ENCODE results near the gene TRIM15.
"Not testable (repeated sequence)": the region's sequence is repeated elsewhere in the genome, so short reads cannot be mapped to it uniquely, and the experiment has no call there.

Gene TRIM15

DNA sequence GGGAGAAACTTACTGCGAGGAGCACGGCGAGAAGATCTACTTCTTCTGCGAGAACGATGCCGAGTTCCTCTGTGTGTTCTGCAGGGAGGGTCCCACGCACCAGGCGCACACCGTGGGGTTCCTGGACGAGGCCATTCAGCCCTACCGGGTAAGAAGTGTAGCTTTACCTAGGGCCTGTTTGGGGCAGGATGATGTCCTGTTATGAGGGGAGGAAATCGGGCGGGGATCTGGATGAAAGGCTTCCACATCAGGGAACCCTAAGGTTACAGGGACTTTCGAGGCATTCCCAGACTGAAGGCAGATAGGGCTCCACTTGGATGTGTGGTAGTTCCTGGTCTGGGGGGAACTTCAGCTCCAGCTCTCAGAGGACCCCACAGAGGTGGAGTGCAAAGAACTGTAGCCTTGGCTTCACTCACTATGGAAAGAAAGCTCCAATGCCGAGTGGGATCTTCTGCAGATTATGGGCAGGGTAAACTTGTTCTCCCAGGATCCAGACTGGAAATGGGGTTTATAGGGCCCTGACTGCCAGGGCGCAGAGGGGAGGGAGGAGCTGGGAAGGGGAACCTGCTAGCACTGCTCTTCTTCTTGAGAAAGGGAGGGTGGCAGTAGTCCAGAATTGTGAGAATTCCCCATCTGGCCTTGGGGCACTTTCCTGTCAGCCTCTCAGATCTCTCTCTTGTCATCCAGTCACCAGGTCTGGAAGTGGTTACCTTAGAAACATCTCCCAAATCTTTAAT, 740 bp downstream of the TRIM15 start:
- H3K27ac ChIP-seq (replicated peaks; ENCODE audit: low read length), result no peak overlapping the region

DNA sequence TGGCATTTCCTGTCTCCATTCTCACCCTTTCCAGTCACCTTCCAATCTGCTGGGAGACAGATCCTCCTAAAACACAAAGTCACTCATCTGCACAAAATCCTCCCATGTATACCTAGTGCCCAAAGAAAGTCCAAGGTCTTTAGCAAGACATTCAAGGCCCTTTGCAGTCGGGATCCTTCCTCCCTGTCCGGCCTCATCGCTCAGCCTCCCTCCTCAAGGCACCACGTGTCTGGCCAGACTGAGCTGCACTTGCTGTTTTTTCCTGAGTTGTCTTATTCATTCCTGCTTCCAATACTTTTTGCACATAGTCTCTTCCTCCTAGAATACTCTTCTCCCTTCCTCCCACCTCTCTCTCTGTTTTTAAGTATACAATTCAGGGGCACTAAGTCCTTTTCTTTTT, 1.4 kb downstream of the TRIM15 start:
- DNase-seq (ENCODE audit: low spot score), result no peak
- Histone ChIP-seq H3K9me3 (replicated peaks in 1 of 2; ENCODE audit: control insufficient read depth in 2 of 2, insufficient read depth in 1 of 2, low read depth in 1 of 2, low read length in 2 of 2) (no peaks in the 10 kb centered on the region), H2AK5ac (ENCODE audit: low read depth, low read length) (no peak overlapping the region), H3K14ac (ENCODE audit: low read length) (no peak overlapping the region), H2BK15ac (ENCODE audit: low read length) (no peak overlapping the region), H2BK120ac (ENCODE audit: low read depth, low read length) (no peak overlapping the region), H3K36me3 (replicated peaks in 1 of 2; ENCODE audit: control insufficient read depth in 2 of 2, insufficient read depth in 2 of 2, low read length in 2 of 2) (no peaks in the 10 kb centered on the region), H3K4me3 (ENCODE audit: low read length in 2 of 2) (no peak overlapping the region), H3K4ac (ENCODE audit: low read length) (no peak overlapping the region), H4K91ac (ENCODE audit: low read depth, low read length, poor library complexity) (no peak overlapping the region), H2AFZ (ENCODE audit: low read length) (no peak overlapping the region), H2BK5ac (ENCODE audit: low read length) (no peak overlapping the region), H3K4me2 (ENCODE audit: insufficient read depth, low read length, poor library complexity, severe bottlenecking) (no peak overlapping the region), H3K79me1 (ENCODE audit: low read depth, low read length) (no peaks in the 10 kb centered on the region), H3K18ac (ENCODE audit: low read length) (no peak overlapping the region), H2BK12ac (ENCODE audit: low read length) (no peak overlapping the region), H3K27me3 (ENCODE audit: control insufficient read depth in 3 of 3, insufficient read depth in 3 of 3, low read depth in 1 of 3, low read length in 3 of 3) (peaks cover 0 to 48% (median 2%) of the 10 kb centered on the region in 3 experiments), H3K4me1 (ENCODE audit: control insufficient read depth in 2 of 2, insufficient read depth in 1 of 2, low read depth in 1 of 2, low read length in 2 of 2) (peaks cover 0 to 1% of the 10 kb centered on the region in 2 donors), H3K23ac (ENCODE audit: low read depth, low read length, poor library complexity) (no peak overlapping the region), H3K9ac (ENCODE audit: low read depth, low read length, poor library complexity) (no peak overlapping the region), H3K27ac (replicated peaks; ENCODE audit: low read length) (no peak overlapping the region), H4K8ac (ENCODE audit: low read depth, low read length) (no peak overlapping the region)
- no CpG with 5 or more reads among the region's 4 CpGs for WGBS, 2 donors (ENCODE audit: extremely low coverage in 2 of 2, insufficient read length in 2 of 2, insufficient replicate concordance in 1 of 2)

More for the DNA sequence above, 740 bp downstream of the TRIM15 start:
- Histone ChIP-seq H3K9ac (ENCODE audit: low read depth, low read length, poor library complexity) (no peak overlapping the region), H3K14ac (ENCODE audit: low read length) (peak overlapping the region; percentile 63), H2BK5ac (ENCODE audit: low read length) (no peak overlapping the region), H3K4me1 (ENCODE audit: control insufficient read depth in 2 of 2, insufficient read depth in 1 of 2, low read depth in 1 of 2, low read length in 2 of 2) (peaks cover 0 to 1% of the 10 kb centered on the region in 2 donors), H3K9me3 (replicated peaks in 1 of 2; ENCODE audit: control insufficient read depth in 2 of 2, insufficient read depth in 1 of 2, low read depth in 1 of 2, low read length in 2 of 2) (no peaks in the 10 kb centered on the region), H2BK15ac (ENCODE audit: low read length) (no peak overlapping the region), H3K27me3 (ENCODE audit: control insufficient read depth in 3 of 3, insufficient read depth in 3 of 3, low read depth in 1 of 3, low read length in 3 of 3) (peaks cover 0 to 49% (median 2%) of the 10 kb centered on the region in 3 experiments), H3K79me1 (ENCODE audit: low read depth, low read length) (no peaks in the 10 kb centered on the region), H3K4me2 (ENCODE audit: insufficient read depth, low read length, poor library complexity, severe bottlenecking) (no peak overlapping the region), H3K4ac (ENCODE audit: low read length) (no peak overlapping the region), H2BK12ac (ENCODE audit: low read length) (no peak overlapping the region), H4K91ac (ENCODE audit: low read depth, low read length, poor library complexity) (no peak overlapping the region), H4K8ac (ENCODE audit: low read depth, low read length) (no peak overlapping the region), H2BK120ac (ENCODE audit: low read depth, low read length) (no peak overlapping the region), H2AFZ (ENCODE audit: low read length) (no peak overlapping the region), H3K23ac (ENCODE audit: low read depth, low read length, poor library complexity) (peak overlapping the region; percentile 90), H3K4me3 (ENCODE audit: low read length in 2 of 2) (no peak overlapping the region), H3K36me3 (replicated peaks in 1 of 2; ENCODE audit: control insufficient read depth in 2 of 2, insufficient read depth in 2 of 2, low read length in 2 of 2) (no peaks in the 10 kb centered on the region), H2AK5ac (ENCODE audit: low read depth, low read length) (no peak overlapping the region), H3K18ac (ENCODE audit: low read length) (peak overlapping the region; percentile 41)
- WGBS, 2 donors (ENCODE audit: extremely low coverage in 2 of 2, insufficient read length in 2 of 2, insufficient replicate concordance in 1 of 2), result no CpG with 5 or more reads among the region's 16 CpGs
- no peak for DNase-seq (ENCODE audit: low spot score)

DNA sequence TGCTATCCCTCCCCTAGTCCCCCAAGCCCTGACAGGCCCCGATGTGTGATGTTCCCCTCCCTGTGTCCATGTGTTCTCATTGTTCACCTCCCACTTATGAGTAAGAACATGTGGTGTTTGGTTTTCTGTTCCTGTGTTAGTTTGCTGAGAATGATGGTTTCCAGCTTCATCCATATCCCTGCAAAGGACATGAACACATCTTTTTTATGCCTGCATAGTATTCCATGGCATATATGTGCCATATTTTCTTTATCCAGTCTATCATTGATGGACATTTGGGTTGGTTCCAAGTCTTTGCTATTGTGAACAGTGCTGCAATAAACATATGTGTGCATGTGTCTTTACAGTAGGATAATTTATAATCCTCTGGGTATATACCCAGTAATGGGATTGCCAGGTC, 1.9 kb downstream of the TRIM15 start:
- not testable (repeated sequence) for H2AK5ac ChIP-seq (ENCODE audit: low read depth, low read length); H3K79me1 ChIP-seq (ENCODE audit: low read depth, low read length); H2BK5ac ChIP-seq (ENCODE audit: low read length); H3K14ac ChIP-seq (ENCODE audit: low read length); H2AFZ ChIP-seq (ENCODE audit: low read length); H3K27ac ChIP-seq (replicated peaks; ENCODE audit: low read length); H2BK120ac ChIP-seq (ENCODE audit: low read depth, low read length); H2BK12ac ChIP-seq (ENCODE audit: low read length); H3K4me2 ChIP-seq (ENCODE audit: insufficient read depth, low read length, poor library complexity, severe bottlenecking); H4K91ac ChIP-seq (ENCODE audit: low read depth, low read length, poor library complexity); H3K4me1 ChIP-seq (ENCODE audit: control insufficient read depth in 2 of 2, insufficient read depth in 1 of 2, low read depth in 1 of 2, low read length in 2 of 2); H3K4me3 ChIP-seq (ENCODE audit: low read length in 2 of 2); H2BK15ac ChIP-seq (ENCODE audit: low read length); H3K36me3 ChIP-seq (replicated peaks in 1 of 2; ENCODE audit: control insufficient read depth in 2 of 2, insufficient read depth in 2 of 2, low read length in 2 of 2); H3K9ac ChIP-seq (ENCODE audit: low read depth, low read length, poor library complexity); H4K8ac ChIP-seq (ENCODE audit: low read depth, low read length); H3K18ac ChIP-seq (ENCODE audit: low read length); H3K23ac ChIP-seq (ENCODE audit: low read depth, low read length, poor library complexity); DNase-seq (ENCODE audit: low spot score); H3K4ac ChIP-seq (ENCODE audit: low read length); H3K9me3 ChIP-seq (replicated peaks in 1 of 2; ENCODE audit: control insufficient read depth in 2 of 2, insufficient read depth in 1 of 2, low read depth in 1 of 2, low read length in 2 of 2)
- whole genome bisulfite sequencing, 2 donors (ENCODE audit: extremely low coverage in 2 of 2, insufficient read length in 2 of 2, insufficient replicate concordance in 1 of 2), result no CpG with 5 or more reads among the region's 1 CpG
- H3K27me3 ChIP-seq (ENCODE audit: control insufficient read depth in 3 of 3, insufficient read depth in 3 of 3, low read depth in 1 of 3, low read length in 3 of 3), result peaks cover 0 to 46% (median 2%) of the 10 kb centered on the region in 3 experiments

DNA sequence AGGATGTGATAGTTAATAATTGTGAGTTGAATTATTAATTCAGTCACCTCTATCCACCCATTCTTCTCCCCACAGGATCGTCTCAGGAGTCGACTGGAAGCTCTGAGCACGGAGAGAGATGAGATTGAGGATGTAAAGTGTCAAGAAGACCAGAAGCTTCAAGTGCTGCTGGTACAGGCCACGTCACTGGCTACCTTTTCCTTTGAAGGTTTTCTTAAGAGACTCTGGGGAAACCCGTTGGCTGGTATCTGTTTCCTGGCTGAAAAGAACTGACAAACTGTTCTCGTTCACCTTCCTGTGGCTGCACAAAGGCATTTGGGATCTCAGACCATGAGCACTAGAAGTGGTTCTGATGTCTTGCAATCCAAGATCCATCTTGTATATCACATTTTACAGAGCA, 3.8 kb downstream of the TRIM15 start:
- no CpG with 5 or more reads among the region's 6 CpGs for WGBS, 2 donors (ENCODE audit: extremely low coverage in 2 of 2, insufficient read length in 2 of 2, insufficient replicate concordance in 1 of 2)
- no peak for DNase-seq (ENCODE audit: low spot score)

More for the DNA sequence above, 3.8 kb downstream of the TRIM15 start:
- Histone ChIP-seq H3K4me3 (ENCODE audit: low read length in 2 of 2) (no peak overlapping the region), H3K9me3 (replicated peaks in 1 of 2; ENCODE audit: control insufficient read depth in 2 of 2, insufficient read depth in 1 of 2, low read depth in 1 of 2, low read length in 2 of 2) (no peaks in the 10 kb centered on the region), H4K91ac (ENCODE audit: low read depth, low read length, poor library complexity) (no peak overlapping the region), H3K18ac (ENCODE audit: low read length) (no peak overlapping the region), H3K79me1 (ENCODE audit: low read depth, low read length) (no peaks in the 10 kb centered on the region), H3K4me1 (ENCODE audit: control insufficient read depth in 2 of 2, insufficient read depth in 1 of 2, low read depth in 1 of 2, low read length in 2 of 2) (peaks cover 0 to 3% of the 10 kb centered on the region in 2 donors), H2BK12ac (ENCODE audit: low read length) (no peak overlapping the region), H3K4me2 (ENCODE audit: insufficient read depth, low read length, poor library complexity, severe bottlenecking) (no peak overlapping the region), H3K9ac (ENCODE audit: low read depth, low read length, poor library complexity) (no peak overlapping the region), H2BK5ac (ENCODE audit: low read length) (no peak overlapping the region), H4K8ac (ENCODE audit: low read depth, low read length) (no peak overlapping the region), H2BK120ac (ENCODE audit: low read depth, low read length) (no peak overlapping the region), H2AK5ac (ENCODE audit: low read depth, low read length) (no peak overlapping the region), H2BK15ac (ENCODE audit: low read length) (no peak overlapping the region), H3K23ac (ENCODE audit: low read depth, low read length, poor library complexity) (no peak overlapping the region), H3K27ac (replicated peaks; ENCODE audit: low read length) (no peak overlapping the region), H3K36me3 (replicated peaks in 1 of 2; ENCODE audit: control insufficient read depth in 2 of 2, insufficient read depth in 2 of 2, low read length in 2 of 2) (no peaks in the 10 kb centered on the region), H3K27me3 (ENCODE audit: control insufficient read depth in 3 of 3, insufficient read depth in 3 of 3, low read depth in 1 of 3, low read length in 3 of 3) (peaks cover 0 to 55% (median 17%) of the 10 kb centered on the region in 3 experiments), H3K14ac (ENCODE audit: low read length) (no peak overlapping the region), H3K4ac (ENCODE audit: low read length) (no peak overlapping the region), H2AFZ (ENCODE audit: low read length) (no peak overlapping the region)

Measured in neuronal stem cell (in vitro differentiated cells).